ENCODE data around the gene ZFP69B. TPM values are rescaled to one million over a fixed set of nuclear protein-coding genes. Genes with fewer than 3 reads are reported as not detected.

Gene ZFP69B
- total RNA-seq, 1 donor from 2014 or later, result 10.7 TPM

GRCh38 chr1:40407453-40407852, 42.8 kb upstream of the ZFP69B start:
- Mint-ChIP-seq H3K9me3 (ENCODE audit: unreplicated experiment) (no peaks in the 10 kb centered on the region), H3K4me1 (ENCODE audit: low read depth, unreplicated experiment) (no peaks in the 10 kb centered on the region), H3K27ac (ENCODE audit: unreplicated experiment) (no peak overlapping the region), H3K27me3 (ENCODE audit: unreplicated experiment) (no peaks in the 10 kb centered on the region), H3K36me3 (ENCODE audit: unreplicated experiment) (no peaks in the 10 kb centered on the region), H3K4me3 (ENCODE audit: unreplicated experiment) (no peak overlapping the region)
- TF ChIP-seq, protein P1, sequence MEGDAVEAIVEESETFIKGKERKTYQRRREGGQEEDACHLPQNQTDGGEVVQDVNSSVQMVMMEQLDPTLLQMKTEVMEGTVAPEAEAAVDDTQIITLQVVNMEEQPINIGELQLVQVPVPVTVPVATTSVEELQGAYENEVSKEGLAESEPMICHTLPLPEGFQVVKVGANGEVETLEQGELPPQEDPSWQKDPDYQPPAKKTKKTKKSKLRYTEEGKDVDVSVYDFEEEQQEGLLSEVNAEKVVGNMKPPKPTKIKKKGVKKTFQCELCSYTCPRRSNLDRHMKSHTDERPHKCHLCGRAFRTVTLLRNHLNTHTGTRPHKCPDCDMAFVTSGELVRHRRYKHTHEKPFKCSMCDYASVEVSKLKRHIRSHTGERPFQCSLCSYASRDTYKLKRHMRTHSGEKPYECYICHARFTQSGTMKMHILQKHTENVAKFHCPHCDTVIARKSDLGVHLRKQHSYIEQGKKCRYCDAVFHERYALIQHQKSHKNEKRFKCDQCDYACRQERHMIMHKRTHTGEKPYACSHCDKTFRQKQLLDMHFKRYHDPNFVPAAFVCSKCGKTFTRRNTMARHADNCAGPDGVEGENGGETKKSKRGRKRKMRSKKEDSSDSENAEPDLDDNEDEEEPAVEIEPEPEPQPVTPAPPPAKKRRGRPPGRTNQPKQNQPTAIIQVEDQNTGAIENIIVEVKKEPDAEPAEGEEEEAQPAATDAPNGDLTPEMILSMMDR (IDR thresholded peaks at IDR 0.05; ENCODE audit: partially characterized antibody, unreplicated experiment), result no peak
- no peak for DNase-seq

DNA sequence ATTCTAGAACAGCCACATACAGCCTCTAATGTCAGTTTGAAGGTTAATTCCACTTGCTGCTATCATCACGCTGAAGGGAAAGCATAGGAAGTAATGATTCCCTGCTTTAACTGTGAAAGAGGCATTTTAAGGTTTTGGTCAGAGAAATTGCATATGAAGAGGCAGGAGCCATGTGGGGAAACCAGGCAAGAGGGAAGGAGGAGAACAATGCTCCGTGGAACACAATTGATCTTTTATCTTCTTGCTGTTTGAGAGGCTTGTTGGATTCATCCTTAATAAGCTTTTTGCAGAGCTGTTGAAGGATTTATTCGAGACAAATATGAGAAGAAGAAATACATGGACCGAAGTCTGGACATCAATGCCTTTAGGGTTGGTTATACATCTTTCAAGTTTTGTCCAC, 40.8 kb upstream of the ZFP69B start:
- Mint-ChIP-seq H3K27me3 (ENCODE audit: unreplicated experiment) (no peaks in the 10 kb centered on the region), H3K27ac (ENCODE audit: unreplicated experiment) (no peak overlapping the region), H3K4me1 (ENCODE audit: low read depth, unreplicated experiment) (peaks cover 4% of the 10 kb centered on the region), H3K9me3 (ENCODE audit: unreplicated experiment) (no peaks in the 10 kb centered on the region), H3K4me3 (ENCODE audit: unreplicated experiment) (no peak overlapping the region), H3K36me3 (ENCODE audit: unreplicated experiment) (no peaks in the 10 kb centered on the region)
- TF ChIP-seq, protein P1 (IDR thresholded peaks at IDR 0.05; ENCODE audit: partially characterized antibody, unreplicated experiment), result no peak
- DNase-seq, result no peak

DNA sequence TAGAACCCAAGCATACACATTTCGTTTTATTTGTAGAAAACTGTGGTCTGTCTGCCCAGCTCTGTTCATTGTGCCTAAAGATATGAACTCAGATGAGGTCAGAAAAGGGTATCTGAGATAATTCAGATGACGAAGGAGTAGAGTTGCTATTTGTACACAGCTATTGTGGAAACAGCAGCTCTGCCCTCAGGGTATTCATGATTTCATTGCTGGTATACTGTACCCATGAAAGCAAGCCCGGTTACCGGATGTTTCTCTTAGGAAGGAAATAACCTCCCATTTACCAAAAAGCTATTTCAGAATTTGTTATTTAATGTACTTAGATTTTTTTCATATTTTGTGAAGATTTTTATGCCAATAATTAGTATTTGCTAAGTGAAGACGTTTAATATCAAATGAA, 39.0 kb upstream of the ZFP69B start:
- H3K27ac Mint-ChIP-seq (ENCODE audit: unreplicated experiment), result no peak overlapping the region

DNA sequence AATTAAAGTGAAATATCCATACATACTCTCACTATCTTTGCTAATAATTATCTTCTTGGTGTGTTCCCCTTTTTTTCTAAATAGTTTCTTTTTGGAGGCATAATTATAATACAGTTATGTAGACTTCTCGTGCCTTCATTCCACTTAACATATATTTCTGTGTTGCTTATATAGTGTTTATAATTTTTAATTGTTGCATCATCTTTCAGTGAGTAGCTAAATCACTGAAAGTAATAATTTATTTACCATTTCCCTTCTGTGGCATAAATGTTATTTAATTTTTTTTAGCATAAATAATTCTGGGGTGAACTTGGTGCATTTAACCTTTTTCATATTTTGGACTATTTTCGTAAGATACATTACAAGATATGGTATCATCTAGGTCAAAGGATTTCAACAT, 38.4 kb upstream of the ZFP69B start:
- TF ChIP-seq, protein P1 (IDR thresholded peaks at IDR 0.05; ENCODE audit: partially characterized antibody, unreplicated experiment), result no peak
- no peaks in the 10 kb centered on the region for H3K9me3 Mint-ChIP-seq (ENCODE audit: unreplicated experiment)
- H3K27ac Mint-ChIP-seq (ENCODE audit: unreplicated experiment), result no peak overlapping the region
- no peak overlapping the region for H3K4me3 Mint-ChIP-seq (ENCODE audit: unreplicated experiment)
- DNase-seq, result no peak
- peaks cover 4% of the 10 kb centered on the region for H3K4me1 Mint-ChIP-seq (ENCODE audit: low read depth, unreplicated experiment)
- peaks cover 6% of the 10 kb centered on the region for H3K36me3 Mint-ChIP-seq (ENCODE audit: unreplicated experiment)
- no peaks in the 10 kb centered on the region for H3K27me3 Mint-ChIP-seq (ENCODE audit: unreplicated experiment)

More for the DNA sequence above, 39.0 kb upstream of the ZFP69B start:
- DNase-seq, result no peak
- Mint-ChIP-seq H3K36me3 (ENCODE audit: unreplicated experiment) (peaks cover 6% of the 10 kb centered on the region), H3K4me3 (ENCODE audit: unreplicated experiment) (no peak overlapping the region), H3K9me3 (ENCODE audit: unreplicated experiment) (no peaks in the 10 kb centered on the region), H3K27me3 (ENCODE audit: unreplicated experiment) (no peaks in the 10 kb centered on the region), H3K4me1 (ENCODE audit: low read depth, unreplicated experiment) (peaks cover 4% of the 10 kb centered on the region)
- TF ChIP-seq, protein P1 (IDR thresholded peaks at IDR 0.05; ENCODE audit: partially characterized antibody, unreplicated experiment), result no peak

- no peak overlapping the region for H3K27ac Mint-ChIP-seq (ENCODE audit: unreplicated experiment)
- TF ChIP-seq, protein P1 (IDR thresholded peaks at IDR 0.05; ENCODE audit: partially characterized antibody, unreplicated experiment), result no peak
- H3K4me1 Mint-ChIP-seq (ENCODE audit: low read depth, unreplicated experiment), result peaks cover 4% of the 10 kb centered on the region
- H3K27me3 Mint-ChIP-seq (ENCODE audit: unreplicated experiment), result no peaks in the 10 kb centered on the region
- peaks cover 6% of the 10 kb centered on the region for H3K36me3 Mint-ChIP-seq (ENCODE audit: unreplicated experiment)
- H3K9me3 Mint-ChIP-seq (ENCODE audit: unreplicated experiment), result no peaks in the 10 kb centered on the region
- DNase-seq, result no peak
- no peak overlapping the region for H3K4me3 Mint-ChIP-seq (ENCODE audit: unreplicated experiment)
These were observed 36.6 kb upstream of the ZFP69B start for GRCh38 chr1:40413527-40414252.

Data from glutamatergic neuron (in vitro differentiated cells).